Urothelium cell line (cell line): ENCODE data around the gene TMA7.

Experiments used
- DNase-seq: peaks from one replicate; pipeline ENCODE4 v3.0.0; 2011; ENCODE audit warnings: low spot score, mixed read lengths
- FAIRE-seq: peaks from 2 replicates; lab custom pipeline; 2011; peaks lifted over from hg19 to GRCh38; lab: Jason Lieb, UNC

TMA7 gene

GRCh38 chr3:48486952-48487351 is 46.9 kb downstream of the TMA7 start:
- FAIRE-seq (no peak), DNase-seq (no peak)

GRCh38 chr3:48492461-48493202 is 52.6 kb downstream of the TMA7 start:
- DNase-seq: no peak

GRCh38 chr3:48493203-48493501 is 53.1 kb downstream of the TMA7 start:
- no peak for DNase-seq

More at GRCh38 chr3:48492461-48493202, 52.6 kb downstream of the TMA7 start:
- FAIRE-seq: no peak

More at GRCh38 chr3:48493203-48493501, 53.1 kb downstream of the TMA7 start:
- no peak for FAIRE-seq
